ENCODE measurements around the gene MC2R.

DNA sequence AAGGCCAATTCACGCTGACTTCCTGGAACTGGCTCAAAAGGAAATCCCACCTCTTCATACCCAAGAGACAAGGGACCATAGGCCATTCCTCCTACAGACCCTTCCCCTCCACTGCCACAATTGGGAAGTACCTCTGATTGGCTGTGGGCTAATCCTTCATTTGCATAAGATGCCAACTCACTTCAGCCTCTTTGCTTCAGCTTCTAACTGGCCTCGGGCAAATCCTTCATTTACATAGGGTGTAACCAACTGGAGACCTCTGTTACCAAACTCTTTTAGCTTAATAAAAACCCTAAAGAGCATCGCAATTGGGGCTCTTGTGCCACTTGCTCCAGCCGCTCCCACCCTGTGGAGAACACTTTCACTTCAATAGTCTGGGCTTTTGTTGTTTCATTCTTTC is 38.2 kb downstream of the MC2R start:
- TF ChIP-seq CTCF (IDR thresholded peaks at IDR 0.05; ENCODE audit: control extremely low read depth in 1 of 3, insufficient read depth in 1 of 3, low read depth in 1 of 3, low read length in 3 of 3) = no peak
- no peak for TF ChIP-seq POLR2A (IDR thresholded peaks at IDR 0.05; ENCODE audit: control extremely low read depth in 1 of 2, low read depth in 2 of 2, low read length in 2 of 2)
- TF ChIP-seq BACH1 (IDR thresholded peaks at IDR 0.05; ENCODE audit: low read length) = no peak
- no peak for TF ChIP-seq TAF7 (optimal IDR thresholded peaks at IDR 0.05; ENCODE audit: borderline replicate concordance, low read depth, low read length)
- TF ChIP-seq EZH2 (IDR thresholded peaks at IDR 0.05; ENCODE audit: low read depth, low read length, severe bottlenecking) = no peak
- no peak for TF ChIP-seq NANOG (IDR thresholded peaks at IDR 0.05; ENCODE audit: insufficient read depth, low read depth, low read length, poor library complexity, severe bottlenecking)
